Measurements from ENCODE around the gene IGFL1.
"Not testable (repeated sequence)": the region's sequence is repeated elsewhere in the genome, so short reads cannot be mapped to it uniquely, and the experiment has no call there.

Gene IGFL1

DNA sequence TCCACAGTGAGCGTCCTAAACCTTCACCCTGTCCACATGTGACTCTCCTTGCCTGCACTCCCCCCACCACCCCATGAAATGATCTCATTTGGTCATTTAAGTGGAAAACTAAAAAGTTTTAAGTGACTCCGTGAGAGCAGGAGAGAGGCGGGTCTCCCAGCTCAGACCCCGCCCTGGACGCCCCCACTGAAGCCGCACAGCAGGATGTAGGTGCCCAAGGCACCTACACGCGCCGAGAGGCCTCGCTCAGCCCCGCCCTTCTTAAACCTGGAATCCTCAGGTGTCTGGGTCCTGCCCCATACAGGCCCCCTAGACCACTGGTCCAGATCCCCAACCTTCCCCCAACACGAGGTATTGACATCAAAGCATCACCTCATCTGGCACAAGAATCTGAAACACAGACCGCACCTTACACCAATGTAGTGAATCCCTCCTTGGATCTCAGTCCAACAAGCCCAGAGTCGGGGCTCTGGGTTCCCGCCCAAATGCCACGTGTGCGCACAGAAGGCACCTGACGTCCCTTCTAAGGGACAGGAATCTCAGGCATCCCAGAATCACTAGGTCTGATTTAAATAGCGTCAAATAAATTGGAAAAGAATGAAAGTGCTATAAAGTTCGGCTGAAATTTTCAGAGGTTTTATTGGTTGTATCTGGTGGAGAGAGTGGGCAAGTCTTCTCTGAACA lies 3.5 kb downstream of the IGFL1 start:
- H3K27ac ChIP-seq, result no peak overlapping the region
- no peak for TF ChIP-seq ZFX (IDR thresholded peaks at IDR 0.05; ENCODE audit: borderline replicate concordance)
- TF ChIP-seq, protein P1, sequence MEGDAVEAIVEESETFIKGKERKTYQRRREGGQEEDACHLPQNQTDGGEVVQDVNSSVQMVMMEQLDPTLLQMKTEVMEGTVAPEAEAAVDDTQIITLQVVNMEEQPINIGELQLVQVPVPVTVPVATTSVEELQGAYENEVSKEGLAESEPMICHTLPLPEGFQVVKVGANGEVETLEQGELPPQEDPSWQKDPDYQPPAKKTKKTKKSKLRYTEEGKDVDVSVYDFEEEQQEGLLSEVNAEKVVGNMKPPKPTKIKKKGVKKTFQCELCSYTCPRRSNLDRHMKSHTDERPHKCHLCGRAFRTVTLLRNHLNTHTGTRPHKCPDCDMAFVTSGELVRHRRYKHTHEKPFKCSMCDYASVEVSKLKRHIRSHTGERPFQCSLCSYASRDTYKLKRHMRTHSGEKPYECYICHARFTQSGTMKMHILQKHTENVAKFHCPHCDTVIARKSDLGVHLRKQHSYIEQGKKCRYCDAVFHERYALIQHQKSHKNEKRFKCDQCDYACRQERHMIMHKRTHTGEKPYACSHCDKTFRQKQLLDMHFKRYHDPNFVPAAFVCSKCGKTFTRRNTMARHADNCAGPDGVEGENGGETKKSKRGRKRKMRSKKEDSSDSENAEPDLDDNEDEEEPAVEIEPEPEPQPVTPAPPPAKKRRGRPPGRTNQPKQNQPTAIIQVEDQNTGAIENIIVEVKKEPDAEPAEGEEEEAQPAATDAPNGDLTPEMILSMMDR (IDR thresholded peaks at IDR 0.05), result no peak

DNA sequence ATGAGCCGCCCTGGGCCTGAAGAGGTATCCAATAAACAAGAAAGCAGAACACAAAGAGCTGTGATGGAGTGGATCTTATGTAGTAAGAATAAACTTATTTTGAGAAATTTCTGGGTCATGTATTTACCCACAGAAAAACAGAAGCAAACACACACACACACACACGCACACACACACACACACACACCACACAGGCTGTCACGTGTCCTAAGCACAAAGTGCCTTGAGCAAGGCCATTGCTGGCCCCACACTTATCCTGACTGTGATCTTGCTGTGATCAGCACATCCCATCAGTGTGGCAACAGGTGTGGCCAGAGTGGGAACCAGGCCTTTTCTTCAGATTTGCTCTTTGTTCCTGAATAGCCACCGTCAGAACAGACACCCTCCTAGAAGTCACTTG lies 4.3 kb downstream of the IGFL1 start:
- H3K27ac ChIP-seq, result not testable (repeated sequence)

DNA sequence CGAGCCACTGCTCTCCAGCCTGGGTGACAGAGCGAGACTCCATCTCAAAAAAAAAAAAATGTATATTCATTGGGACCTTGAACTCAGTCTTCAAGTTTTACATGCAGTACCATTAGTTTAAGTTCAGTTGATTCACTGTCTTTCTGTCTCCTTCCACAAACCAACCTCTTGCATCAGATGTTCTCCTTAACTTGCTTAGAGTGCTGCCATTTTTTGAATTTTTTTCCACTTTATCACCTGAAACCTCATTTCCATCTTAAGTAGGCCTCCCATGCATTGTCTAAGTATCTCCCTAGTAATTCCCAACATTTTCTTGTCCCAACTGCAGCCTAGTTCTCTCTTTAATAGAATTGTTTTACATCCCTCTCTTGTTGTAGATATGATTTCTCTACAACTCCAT lies 8.6 kb downstream of the IGFL1 start:
- H3K27ac ChIP-seq, result not testable (repeated sequence)

DNA sequence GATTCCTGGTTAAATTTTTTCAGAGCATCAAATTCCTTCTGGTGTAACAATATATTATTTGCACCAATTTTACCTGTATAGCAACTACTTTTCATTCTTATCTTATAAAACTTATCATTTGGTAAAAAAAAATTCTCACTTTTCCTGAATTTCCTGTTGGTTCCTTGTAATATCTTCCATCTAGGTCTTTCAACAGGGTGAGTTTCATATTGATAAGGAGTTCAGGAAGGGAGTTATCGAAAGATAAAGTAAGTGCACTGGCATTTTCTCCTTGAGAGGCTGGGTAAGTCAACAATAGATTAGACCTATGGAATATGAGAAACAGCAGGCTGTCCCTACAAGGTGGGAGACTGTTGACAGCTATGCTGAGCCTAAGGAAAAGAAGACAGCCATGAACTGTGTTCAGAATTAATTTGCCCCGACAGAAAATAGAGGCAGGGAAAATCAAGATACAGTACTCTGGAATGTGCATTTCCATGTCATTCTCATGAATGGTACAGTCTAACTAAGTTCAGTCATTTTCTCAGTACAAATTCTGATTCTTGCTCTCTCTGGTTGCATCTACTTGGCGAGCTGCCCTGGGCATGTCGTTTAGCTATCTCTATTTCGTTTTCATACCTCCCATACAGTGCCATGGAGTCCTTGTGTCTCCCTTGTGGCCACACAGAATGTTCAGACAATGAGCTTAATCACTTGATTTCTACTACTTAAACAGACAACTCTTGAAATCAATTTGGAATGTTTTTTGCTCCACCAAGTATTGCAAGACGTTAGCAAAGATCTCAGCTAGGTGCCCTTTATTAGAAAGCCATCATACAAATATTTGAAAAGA lies 9.9 kb downstream of the IGFL1 start:
- TF ChIP-seq, protein P1 (IDR thresholded peaks at IDR 0.05), result no peak
- no peak for TF ChIP-seq ZFX (IDR thresholded peaks at IDR 0.05; ENCODE audit: borderline replicate concordance)
- no peak overlapping the region for H3K27ac ChIP-seq

DNA sequence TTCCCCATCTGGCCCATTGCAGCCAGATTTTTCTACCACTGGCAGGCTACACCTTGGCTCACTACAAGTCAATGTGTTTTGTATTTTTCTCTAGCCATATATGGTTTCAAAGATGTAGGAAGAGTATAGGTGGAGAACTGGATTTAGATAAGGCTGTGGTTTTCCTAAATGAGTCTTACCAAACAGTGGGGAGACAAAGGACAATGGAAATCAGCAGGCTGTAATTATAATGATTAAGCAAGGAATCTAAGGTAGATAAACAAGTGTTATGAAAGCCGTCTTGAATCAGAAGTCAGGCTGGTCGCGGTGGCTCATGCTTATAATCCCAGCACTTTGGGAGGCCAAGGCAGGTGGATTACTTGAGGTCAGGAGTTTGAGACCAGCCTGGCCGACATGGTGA lies 11.2 kb downstream of the IGFL1 start:
- TF ChIP-seq, protein P1 (IDR thresholded peaks at IDR 0.05), result no peak
- no peak for TF ChIP-seq ZFX (IDR thresholded peaks at IDR 0.05; ENCODE audit: borderline replicate concordance)
- H3K27ac ChIP-seq, result no peak overlapping the region

DNA sequence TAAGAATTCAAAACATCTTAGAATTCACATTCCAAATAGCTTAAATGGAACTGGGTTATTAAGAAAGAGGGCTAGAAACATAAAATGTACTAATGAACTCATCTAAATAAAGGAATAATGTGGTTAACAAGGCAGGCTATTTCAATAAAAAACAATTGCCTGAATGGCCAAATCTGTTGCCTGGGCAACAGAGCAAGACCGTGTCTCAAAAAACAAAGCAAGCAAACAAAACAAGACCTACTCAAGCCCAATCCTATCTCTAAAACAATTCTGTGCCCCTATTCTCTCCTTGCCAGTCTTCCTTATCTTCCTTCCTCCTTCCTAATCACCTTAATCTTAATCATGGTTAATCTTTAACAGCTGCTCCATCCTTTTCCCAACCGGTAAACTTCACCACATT lies 12.1 kb downstream of the IGFL1 start:
- H3K27ac ChIP-seq, result no peak overlapping the region
- TF ChIP-seq, protein P1 (IDR thresholded peaks at IDR 0.05), result no peak
- TF ChIP-seq ZFX (IDR thresholded peaks at IDR 0.05; ENCODE audit: borderline replicate concordance), result no peak

DNA sequence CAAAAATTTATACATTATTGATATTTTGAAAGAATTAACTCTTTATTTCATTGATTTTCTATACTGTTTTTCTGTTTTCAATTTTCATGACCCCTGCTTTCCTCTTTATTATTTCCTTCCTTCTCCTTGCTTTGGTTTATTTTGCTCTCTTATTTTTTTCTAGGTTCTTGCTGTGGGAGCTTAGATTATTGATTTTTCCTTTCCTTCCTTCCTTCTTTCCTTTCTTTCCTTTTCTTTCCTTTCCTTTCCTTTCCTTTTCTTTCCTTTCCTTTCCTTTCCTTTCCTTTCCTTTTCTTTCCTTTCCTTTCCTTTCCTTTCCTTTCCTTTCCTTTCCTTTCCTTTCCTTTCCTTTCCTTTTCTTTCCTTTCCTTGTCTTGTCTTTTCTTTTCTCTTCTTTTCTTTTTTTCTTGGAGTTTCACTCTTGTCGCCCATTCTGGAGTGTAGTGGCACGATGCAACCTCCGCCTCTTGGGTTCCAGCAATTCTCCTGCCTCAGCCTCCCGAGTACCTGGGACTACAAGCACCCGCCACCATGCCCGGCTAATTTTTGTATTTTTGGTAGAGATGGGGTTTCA lies 13.6 kb downstream of the IGFL1 start:
- not testable (repeated sequence) for H3K27ac ChIP-seq

DNA sequence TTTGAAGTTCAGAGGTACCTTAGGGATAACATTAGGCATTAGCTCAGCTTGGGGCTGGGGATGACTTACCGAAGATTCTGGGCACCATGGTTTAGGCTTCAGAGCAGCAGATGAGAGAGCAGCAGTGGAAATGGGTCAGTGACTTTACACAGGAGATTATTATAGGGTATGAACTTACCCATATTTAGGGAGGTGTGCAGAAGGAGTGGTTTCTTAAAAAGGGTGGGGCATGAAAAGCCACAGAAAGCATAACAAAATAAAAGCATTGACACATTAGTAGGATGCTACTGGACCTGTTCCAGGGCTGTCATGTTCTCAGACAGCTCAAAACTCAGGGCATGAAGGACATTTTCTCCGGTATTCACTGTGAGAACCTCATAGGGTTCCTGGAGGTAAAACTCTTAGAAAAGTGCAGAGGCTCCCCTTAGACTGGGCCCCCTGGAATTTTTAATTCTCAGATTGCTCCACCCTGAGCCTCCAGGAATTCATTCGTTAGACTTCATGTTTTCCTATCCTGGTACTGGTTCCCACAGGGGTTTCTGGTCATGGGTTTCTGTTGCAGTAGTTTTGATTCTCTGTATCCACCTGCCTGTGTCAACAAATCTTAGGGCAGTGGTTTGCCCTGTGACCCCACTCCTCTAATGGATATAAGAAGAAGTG lies 20.7 kb downstream of the IGFL1 start:
- TF ChIP-seq ZFX (IDR thresholded peaks at IDR 0.05; ENCODE audit: borderline replicate concordance), result no peak
- TF ChIP-seq, protein P1 (IDR thresholded peaks at IDR 0.05), result no peak
- no peak overlapping the region for H3K27ac ChIP-seq
